ENCODE measurements around the gene LYZL1.

The LYZL1 gene

DNA sequence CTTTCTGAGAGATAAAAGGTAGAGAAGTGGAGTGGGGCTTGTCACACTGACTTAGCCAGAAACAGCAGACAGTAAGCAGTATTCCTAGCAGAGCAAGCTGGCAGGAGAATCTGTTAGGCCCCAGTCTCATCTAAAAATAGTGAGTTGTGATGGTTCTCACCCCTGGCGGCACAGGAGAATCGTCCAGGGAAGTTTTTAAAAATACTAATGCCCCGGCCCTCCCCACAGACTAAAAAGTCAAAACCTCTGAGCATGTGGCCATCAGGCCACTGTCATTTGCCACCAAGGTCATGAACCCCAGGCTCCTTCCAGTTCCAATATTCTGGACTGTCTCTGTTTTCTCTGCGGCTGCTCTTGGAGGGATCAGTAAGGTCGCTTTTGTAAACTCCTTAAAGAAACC lies 34.0 kb downstream of the LYZL1 start:
- no peak overlapping the region for H3K27ac ChIP-seq
- no peak overlapping the region for H3K4me3 ChIP-seq
- TF ChIP-seq CTCF (IDR thresholded peaks at IDR 0.05), result no peak
- DNase-seq (ENCODE audit: low spot score), result no peak

- no peak for TF ChIP-seq CTCF (IDR thresholded peaks at IDR 0.05)
- Histone ChIP-seq H3K27ac (no peak overlapping the region), H3K4me3 (no peak overlapping the region)
- no peak for DNase-seq (ENCODE audit: low spot score)
Observed at GRCh38 chr10:29323367-29323766, 34.5 kb downstream of the LYZL1 start.

DNA sequence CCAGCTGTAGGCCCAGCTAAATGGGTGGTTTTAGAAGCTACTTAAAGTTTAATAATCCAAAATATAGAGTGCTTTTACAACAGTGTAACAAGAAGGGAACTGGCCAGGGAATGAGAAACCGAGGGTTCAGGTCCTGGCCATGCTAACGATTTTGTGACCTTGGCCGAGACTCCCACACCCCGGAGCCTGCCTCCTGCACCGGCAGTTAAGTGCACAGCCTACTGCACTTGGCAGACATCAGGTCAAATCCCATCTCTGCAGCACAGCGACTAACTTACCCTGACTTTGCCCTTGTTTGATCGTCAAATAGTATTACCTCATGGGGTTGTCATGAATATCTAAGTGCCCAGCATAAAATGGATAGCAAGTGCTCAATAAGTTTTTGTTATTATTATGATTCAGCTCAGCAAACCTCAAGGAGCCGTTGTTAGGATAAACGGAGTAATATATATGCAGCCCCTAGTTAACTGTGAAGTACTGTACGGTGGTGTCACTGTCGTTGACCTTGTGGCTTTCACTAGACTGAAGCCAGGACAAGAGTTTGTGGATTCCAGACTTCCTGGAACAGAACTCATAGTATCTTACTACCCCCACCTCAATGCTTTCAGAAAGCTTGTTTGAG lies 35.5 kb downstream of the LYZL1 start:
- Histone ChIP-seq H3K27ac (no peak overlapping the region), H3K4me3 (no peak overlapping the region)
- DNase-seq (ENCODE audit: low spot score), result no peak
- no peak for TF ChIP-seq CTCF (IDR thresholded peaks at IDR 0.05)

DNA sequence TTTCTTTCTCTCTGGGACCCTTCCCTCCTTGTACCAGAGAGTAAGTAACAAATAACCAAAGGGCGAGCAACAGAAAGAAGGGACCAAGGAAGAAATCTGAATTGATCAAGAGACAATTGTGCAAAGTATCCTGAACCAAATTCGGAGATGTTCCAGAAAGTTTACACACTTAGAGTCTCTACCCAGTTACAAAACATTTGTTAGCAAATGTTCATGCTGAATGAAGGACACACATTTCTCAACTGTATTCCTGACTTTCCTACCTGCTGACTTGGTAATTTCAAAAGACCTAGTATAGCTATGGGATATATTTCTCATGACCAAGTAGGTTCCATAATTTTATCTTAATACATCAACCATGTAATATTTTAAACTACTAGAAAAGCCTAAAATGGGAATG lies 37.4 kb downstream of the LYZL1 start:
- no peak for DNase-seq (ENCODE audit: low spot score)
- no peak for TF ChIP-seq CTCF (IDR thresholded peaks at IDR 0.05)
- Histone ChIP-seq H3K4me3 (no peak overlapping the region), H3K27ac (no peak overlapping the region)

GRCh38 chr10:29326886-29327745 lies 38.2 kb downstream of the LYZL1 start:
- Histone ChIP-seq H3K4me3 (no peak overlapping the region), H3K27ac (no peak overlapping the region)
- DNase-seq (ENCODE audit: low spot score), result no peak
- no peak for TF ChIP-seq CTCF (IDR thresholded peaks at IDR 0.05)

GRCh38 chr10:29327746-29328102 lies 38.9 kb downstream of the LYZL1 start:
- TF ChIP-seq CTCF (IDR thresholded peaks at IDR 0.05), result no peak
- no peak overlapping the region for H3K27ac ChIP-seq
- H3K4me3 ChIP-seq, result no peak overlapping the region
- no peak for DNase-seq (ENCODE audit: low spot score)

DNA sequence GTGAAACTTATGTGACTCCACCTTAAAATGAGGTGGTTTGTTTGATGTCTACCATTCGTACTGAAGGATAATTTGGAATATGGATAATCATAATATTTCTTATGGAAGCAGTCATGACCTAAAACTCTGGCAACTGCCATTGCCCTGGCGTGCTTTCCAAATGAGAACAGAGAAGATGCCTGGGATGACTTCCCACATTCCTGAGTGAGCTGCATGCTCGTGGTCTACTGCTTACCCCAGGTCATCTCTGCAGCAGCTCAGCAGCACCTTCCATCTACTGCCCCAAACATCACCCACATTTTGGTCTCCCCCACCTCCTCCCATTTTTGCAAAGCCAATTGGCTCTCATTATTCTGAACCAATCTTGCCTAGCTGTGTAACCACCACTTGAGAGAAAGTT lies 40.1 kb downstream of the LYZL1 start:
- DNase-seq (ENCODE audit: low spot score), result no peak

More for the DNA sequence above, 40.1 kb downstream of the LYZL1 start:
- TF ChIP-seq CTCF (IDR thresholded peaks at IDR 0.05), result no peak
- no peak overlapping the region for H3K27ac ChIP-seq
- H3K4me3 ChIP-seq, result no peak overlapping the region
